C4-2B (cell line): Measurements from ENCODE around the gene CDC14C.

Experiments
- CTCF ChIP-seq: fragments of 450-650 bp; conservative IDR thresholded peaks from 2 replicates; pipeline ENCODE4 v1.5.1; 2017; ENCODE audit warnings: mild to moderate bottlenecking
- ZFX ChIP-seq: fragments of 450-650 bp; IDR thresholded peaks from 2 replicates; pipeline ENCODE4 v1.6.1; 2017

- TF ChIP-seq CTCF = no peak
- TF ChIP-seq ZFX = no peak
Measured at GRCh38 chr7:48932126-48932910, 8.0 kb downstream of the CDC14C start.
